ENCODE results near the gene MTAP.

Gene MTAP

DNA sequence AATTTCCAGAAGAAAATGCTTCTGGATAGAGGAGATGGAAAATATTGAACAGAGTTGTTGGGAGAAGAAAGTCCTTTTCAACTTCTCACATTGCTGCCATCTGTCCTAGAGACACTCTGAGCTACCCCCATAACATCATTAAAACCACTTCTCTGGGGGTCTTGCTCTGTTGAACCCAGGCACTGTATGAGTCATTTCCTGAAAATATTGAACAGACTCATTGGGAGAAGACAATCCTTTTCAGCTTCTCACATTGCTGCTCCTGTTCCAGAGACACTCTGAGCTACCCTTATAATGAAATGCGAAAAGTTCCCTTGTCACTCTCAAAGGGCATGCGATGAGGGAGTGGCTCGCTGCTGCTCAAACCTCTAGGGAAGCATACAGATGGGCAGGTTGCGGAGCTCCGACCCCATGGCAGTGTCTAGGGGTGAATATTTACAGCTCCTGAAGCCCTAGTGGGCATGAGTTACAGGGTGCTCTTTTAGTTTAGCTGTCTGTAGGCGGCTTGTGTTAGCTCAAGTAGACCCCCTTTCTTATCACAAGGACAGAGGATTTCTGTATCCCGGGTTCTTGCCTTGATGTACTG, 101.0 kb downstream of the MTAP start:
- TF ChIP-seq POLR2AphosphoS5 (IDR thresholded peaks at IDR 0.05; ENCODE audit: low read depth, low read length) (no peak), TAF1 (IDR thresholded peaks at IDR 0.05; ENCODE audit: borderline replicate concordance, insufficient read depth, low read length) (no peak), SIN3A (IDR thresholded peaks at IDR 0.05; ENCODE audit: borderline replicate concordance, insufficient read depth, low read length) (no peak), FOXP2 (optimal IDR thresholded peaks at IDR 0.05; ENCODE audit: borderline replicate concordance, extremely low read depth, extremely low read length, insufficient read depth) (no peak)
- TF ChIP-seq, protein P1, sequence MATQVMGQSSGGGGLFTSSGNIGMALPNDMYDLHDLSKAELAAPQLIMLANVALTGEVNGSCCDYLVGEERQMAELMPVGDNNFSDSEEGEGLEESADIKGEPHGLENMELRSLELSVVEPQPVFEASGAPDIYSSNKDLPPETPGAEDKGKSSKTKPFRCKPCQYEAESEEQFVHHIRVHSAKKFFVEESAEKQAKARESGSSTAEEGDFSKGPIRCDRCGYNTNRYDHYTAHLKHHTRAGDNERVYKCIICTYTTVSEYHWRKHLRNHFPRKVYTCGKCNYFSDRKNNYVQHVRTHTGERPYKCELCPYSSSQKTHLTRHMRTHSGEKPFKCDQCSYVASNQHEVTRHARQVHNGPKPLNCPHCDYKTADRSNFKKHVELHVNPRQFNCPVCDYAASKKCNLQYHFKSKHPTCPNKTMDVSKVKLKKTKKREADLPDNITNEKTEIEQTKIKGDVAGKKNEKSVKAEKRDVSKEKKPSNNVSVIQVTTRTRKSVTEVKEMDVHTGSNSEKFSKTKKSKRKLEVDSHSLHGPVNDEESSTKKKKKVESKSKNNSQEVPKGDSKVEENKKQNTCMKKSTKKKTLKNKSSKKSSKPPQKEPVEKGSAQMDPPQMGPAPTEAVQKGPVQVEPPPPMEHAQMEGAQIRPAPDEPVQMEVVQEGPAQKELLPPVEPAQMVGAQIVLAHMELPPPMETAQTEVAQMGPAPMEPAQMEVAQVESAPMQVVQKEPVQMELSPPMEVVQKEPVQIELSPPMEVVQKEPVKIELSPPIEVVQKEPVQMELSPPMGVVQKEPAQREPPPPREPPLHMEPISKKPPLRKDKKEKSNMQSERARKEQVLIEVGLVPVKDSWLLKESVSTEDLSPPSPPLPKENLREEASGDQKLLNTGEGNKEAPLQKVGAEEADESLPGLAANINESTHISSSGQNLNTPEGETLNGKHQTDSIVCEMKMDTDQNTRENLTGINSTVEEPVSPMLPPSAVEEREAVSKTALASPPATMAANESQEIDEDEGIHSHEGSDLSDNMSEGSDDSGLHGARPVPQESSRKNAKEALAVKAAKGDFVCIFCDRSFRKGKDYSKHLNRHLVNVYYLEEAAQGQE (IDR thresholded peaks at IDR 0.05; ENCODE audit: insufficient read depth in 1 of 2, low read depth in 2 of 2, low read length in 2 of 2): no peak

DNA sequence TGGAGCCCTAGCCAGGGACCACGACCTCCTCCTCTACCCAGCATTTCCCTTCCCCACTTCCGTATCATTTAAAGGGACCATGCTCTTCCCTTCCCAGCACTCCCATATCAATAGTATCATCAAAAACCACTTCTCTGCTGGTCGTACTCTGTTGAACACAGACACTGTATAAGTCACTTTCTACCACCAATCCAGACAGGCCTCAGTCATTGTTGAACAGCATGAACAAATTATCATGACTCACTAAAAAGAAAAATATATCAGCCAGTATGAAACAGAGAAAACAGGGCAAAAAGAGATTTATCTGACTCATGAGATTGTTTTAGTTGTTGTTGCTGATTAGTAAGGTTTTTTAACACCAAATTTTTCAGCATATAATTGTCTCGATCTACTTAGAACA, 101.9 kb downstream of the MTAP start:
- no peak for TF ChIP-seq FOXP2 (optimal IDR thresholded peaks at IDR 0.05; ENCODE audit: borderline replicate concordance, extremely low read depth, extremely low read length, insufficient read depth)
- TF ChIP-seq TAF1 (IDR thresholded peaks at IDR 0.05; ENCODE audit: borderline replicate concordance, insufficient read depth, low read length): no peak
- TF ChIP-seq SIN3A (IDR thresholded peaks at IDR 0.05; ENCODE audit: borderline replicate concordance, insufficient read depth, low read length): no peak
- no peak for TF ChIP-seq POLR2AphosphoS5 (IDR thresholded peaks at IDR 0.05; ENCODE audit: low read depth, low read length)
- TF ChIP-seq, protein P1 (IDR thresholded peaks at IDR 0.05; ENCODE audit: insufficient read depth in 1 of 2, low read depth in 2 of 2, low read length in 2 of 2): no peak

DNA sequence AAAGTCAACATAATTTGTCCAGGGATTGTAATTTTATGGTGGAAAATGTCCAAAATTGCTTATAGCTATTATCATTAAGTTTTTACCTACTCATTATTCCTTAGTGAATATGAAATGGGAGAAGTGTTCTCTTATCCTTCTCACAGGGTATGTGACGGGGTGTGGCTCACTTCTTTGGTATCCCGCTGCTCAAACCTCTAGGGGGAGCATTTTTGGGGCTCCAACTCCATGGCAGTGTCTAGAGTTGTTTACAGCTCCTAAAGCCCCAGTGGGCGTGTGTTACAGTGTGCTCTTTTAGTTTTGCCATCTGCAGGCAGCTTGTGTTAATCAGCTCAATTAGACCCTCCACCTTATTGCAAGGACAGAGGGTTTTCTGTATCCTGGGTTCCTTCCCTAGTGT, 102.3 kb downstream of the MTAP start:
- TF ChIP-seq POLR2AphosphoS5 (IDR thresholded peaks at IDR 0.05; ENCODE audit: low read depth, low read length): no peak
- TF ChIP-seq SIN3A (IDR thresholded peaks at IDR 0.05; ENCODE audit: borderline replicate concordance, insufficient read depth, low read length): no peak
- no peak for TF ChIP-seq TAF1 (IDR thresholded peaks at IDR 0.05; ENCODE audit: borderline replicate concordance, insufficient read depth, low read length)
- TF ChIP-seq, protein P1 (IDR thresholded peaks at IDR 0.05; ENCODE audit: insufficient read depth in 1 of 2, low read depth in 2 of 2, low read length in 2 of 2): no peak
- no peak for TF ChIP-seq FOXP2 (optimal IDR thresholded peaks at IDR 0.05; ENCODE audit: borderline replicate concordance, extremely low read depth, extremely low read length, insufficient read depth)

DNA sequence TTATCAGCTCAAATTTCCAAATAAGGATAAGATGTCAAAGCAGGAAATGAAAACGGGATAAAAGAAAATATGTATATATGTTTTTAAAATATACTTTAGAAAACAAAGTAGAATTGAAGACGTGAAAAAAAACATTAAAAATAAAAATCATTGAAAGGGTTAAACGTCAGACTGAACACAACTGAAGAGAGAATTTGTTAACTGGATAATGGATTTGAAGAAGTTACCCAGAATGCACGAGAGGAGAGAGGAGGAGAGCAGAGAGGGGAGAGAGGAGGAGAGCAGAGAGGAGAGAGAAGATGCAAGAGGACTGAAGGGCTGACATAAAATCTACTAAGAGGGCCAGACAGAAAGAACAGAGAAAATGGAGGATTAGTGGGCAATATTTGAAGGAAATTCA, 103.8 kb downstream of the MTAP start:
- TF ChIP-seq POLR2AphosphoS5 (IDR thresholded peaks at IDR 0.05; ENCODE audit: low read depth, low read length) (no peak), TAF1 (IDR thresholded peaks at IDR 0.05; ENCODE audit: borderline replicate concordance, insufficient read depth, low read length) (no peak), FOXP2 (optimal IDR thresholded peaks at IDR 0.05; ENCODE audit: borderline replicate concordance, extremely low read depth, extremely low read length, insufficient read depth) (no peak), SIN3A (IDR thresholded peaks at IDR 0.05; ENCODE audit: borderline replicate concordance, insufficient read depth, low read length) (no peak)
- TF ChIP-seq, protein P1 (IDR thresholded peaks at IDR 0.05; ENCODE audit: insufficient read depth in 1 of 2, low read depth in 2 of 2, low read length in 2 of 2): no peak

All from PFSK-1 (cell line).